H1 (cell line): ENCODE measurements around the gene VPS11. TPM values are rescaled to one million over a fixed set of nuclear protein-coding genes. Genes with fewer than 3 reads are reported as not detected.

Experiments
- CTCF ChIA-PET: fragments of 300-600 bp; sonication (Branson Sonifier 250); formaldehyde crosslinking; loops from one replicate; lab custom pipeline; 2021; ENCODE audit not compliant: partially characterized antibody; lab: Charles Lee
- POLR2A ChIA-PET: fragments of 300-600 bp; sonication (Branson Sonifier 250); formaldehyde crosslinking; loops from one replicate; lab custom pipeline; 2021; ENCODE audit warnings: inconsistent platforms; ENCODE audit not compliant: partially characterized antibody; lab: Charles Lee
- DNase-seq, 2 experiments: peaks; one replicate each; pipeline versions ENCODE4 v3.0.0 to v3.0.0-alpha.2; 2010 to 2022; ENCODE audit warnings: low spot score in 2 of 2, low read depth in 1 of 2, mixed read lengths in 1 of 2
- FAIRE-seq: peaks from 2 replicates; lab custom pipeline; 2011; peaks lifted over from hg19 to GRCh38; lab: Jason Lieb, UNC
- H2AFZ ChIP-seq: 2 replicates; pipeline ENCODE4 v1.8.1; 2012; ENCODE audit warnings: low read length, inconsistent platforms
- H2AK5ac ChIP-seq: 2 replicates; pipeline ENCODE4 v1.6.1; 2013; ENCODE audit warnings: low read depth, low read length
- H2BK120ac ChIP-seq: replicated peaks from 2 replicates; pipeline ENCODE3; 2013; ENCODE audit warnings: low read depth, low read length, inconsistent platforms
- H2BK12ac ChIP-seq: 2 replicates; pipeline ENCODE4 v1.6.1; 2013; ENCODE audit warnings: low read depth, low read length
- H2BK15ac ChIP-seq: 2 replicates; pipeline ENCODE4 v1.6.1; 2013; ENCODE audit warnings: low read length
- H2BK20ac ChIP-seq: 2 replicates; pipeline ENCODE4 v1.6.1; 2013; ENCODE audit warnings: low read length
- H2BK5ac ChIP-seq: 2 replicates; pipeline ENCODE4 v1.6.1; 2013; ENCODE audit warnings: low read depth, low read length
- H3K14ac ChIP-seq: 2 replicates; pipeline ENCODE4 v1.6.1; 2013; ENCODE audit warnings: inconsistent platforms; ENCODE audit not compliant: insufficient read length
- H3K18ac ChIP-seq: 2 replicates; pipeline ENCODE4 v1.6.1; 2013; ENCODE audit warnings: low read length; ENCODE audit errors: extremely low read depth
- H3K23ac ChIP-seq: 2 replicates; pipeline ENCODE4 v1.6.1; 2013; ENCODE audit warnings: inconsistent platforms; ENCODE audit not compliant: insufficient read length
- H3K23me2 ChIP-seq: 2 replicates; pipeline ENCODE4 v1.6.1; 2013; ENCODE audit warnings: low read depth, low read length
- H3K27ac ChIP-seq: 2 replicates; pipeline ENCODE4 v1.6.1; 2011; ENCODE audit warnings: low read depth, low read length, inconsistent platforms
- H3K27me3 ChIP-seq, 4 experiments: replicated peaks in 1 of 4; 1 replicate in 1 of 4; 2 replicates in 3 of 4; pipeline versions ENCODE4 v1.6.1 to v1.8.1; 2011 to 2013; ENCODE audit warnings: low read length in 3 of 4, mild to moderate bottlenecking in 3 of 4, inconsistent platforms in 2 of 4, mixed read lengths in 2 of 4, moderate library complexity in 1 of 4; ENCODE audit not compliant: control insufficient read depth in 3 of 4, insufficient read depth in 3 of 4; ENCODE audit errors: extremely low read depth in 1 of 4
- H3K36me3 ChIP-seq, 4 experiments: 2 replicates each; pipeline versions ENCODE4 v1.6.1 to v1.8.1; 2011 to 2013; ENCODE audit warnings: mild to moderate bottlenecking in 4 of 4, low read length in 3 of 4, moderate library complexity in 2 of 4, control low read depth in 1 of 4, inconsistent platforms in 1 of 4; ENCODE audit not compliant: insufficient read depth in 4 of 4, control insufficient read depth in 2 of 4
- H3K4ac ChIP-seq: replicated peaks from 2 replicates; pipeline ENCODE3; 2013; ENCODE audit warnings: low read length, low read depth, mixed read lengths, inconsistent platforms; ENCODE audit not compliant: insufficient read length
- H3K4me1 ChIP-seq, 4 experiments: replicated peaks in 1 of 4; 1 replicate in 1 of 4; 2 replicates in 3 of 4; pipeline versions ENCODE4 v1.6.1 to v1.8.1; 2011 to 2013; ENCODE audit warnings: low read length in 3 of 4, inconsistent platforms in 2 of 4, mixed read lengths in 1 of 4; ENCODE audit not compliant: insufficient read depth in 4 of 4, control insufficient read depth in 3 of 4
- H3K4me2 ChIP-seq, 2 experiments: 2 replicates each; pipeline versions ENCODE4 v1.6.1 to v1.8.1; 2011 to 2013; ENCODE audit warnings: low read depth in 2 of 2, low read length in 2 of 2, control low read depth in 1 of 2, inconsistent platforms in 1 of 2, mild to moderate bottlenecking in 1 of 2; ENCODE audit not compliant: insufficient read depth in 1 of 2
- H3K4me3 ChIP-seq, 4 experiments: fragments of 200-600, 300-600 bp in 1 of 4; sonication (generic), shearing (Covaris generic), sonication (Bioruptor Twin) in 1 of 4; 2 replicates each; pipeline versions ENCODE4 v1.5.1 to v1.8.1; 2011 to 2016; ENCODE audit warnings: low read length in 4 of 4, low read depth in 3 of 4, control low read depth in 2 of 4, inconsistent platforms in 2 of 4, mild to moderate bottlenecking in 2 of 4, mixed read lengths in 1 of 4, moderate library complexity in 1 of 4; ENCODE audit not compliant: insufficient read depth in 2 of 4; ENCODE audit errors: extremely low read depth in 1 of 4
- H3K56ac ChIP-seq: replicated peaks from 2 replicates; pipeline ENCODE3; 2013; ENCODE audit warnings: low read depth, mild to moderate bottlenecking, mixed read lengths, low read length, inconsistent platforms; ENCODE audit not compliant: insufficient read length
- H3K79me1 ChIP-seq: 2 replicates; pipeline ENCODE4 v1.6.1; 2013; ENCODE audit warnings: low read depth, low read length, control low read depth
- H3K79me2 ChIP-seq, 2 experiments: 2 replicates each; pipeline versions ENCODE4 v1.6.1 to v1.8.1; 2012 to 2013; ENCODE audit warnings: low read length in 2 of 2, mild to moderate bottlenecking in 2 of 2, inconsistent platforms in 1 of 2; ENCODE audit not compliant: insufficient read depth in 2 of 2, control insufficient read depth in 1 of 2
- H3K9ac ChIP-seq, 4 experiments: replicated peaks in 1 of 4; 1 replicate in 1 of 4; 2 replicates in 3 of 4; pipeline versions ENCODE4 v1.6.1 to v1.8.1; 2011 to 2013; ENCODE audit warnings: low read depth in 3 of 4, low read length in 3 of 4, control low read depth in 2 of 4, mild to moderate bottlenecking in 2 of 4, moderate library complexity in 2 of 4, inconsistent platforms in 1 of 4; ENCODE audit errors: extremely low read depth in 1 of 4
- H3K9me3 ChIP-seq, 2 experiments: 2 replicates each; pipeline versions ENCODE4 v1.6.1 to v1.8.1; 2012 to 2013; ENCODE audit warnings: mild to moderate bottlenecking in 2 of 2, moderate library complexity in 2 of 2, control low read depth in 1 of 2, inconsistent platforms in 1 of 2, low read depth in 1 of 2, low read length in 1 of 2, mixed read lengths in 1 of 2; ENCODE audit not compliant: insufficient read depth in 2 of 2
- H4K20me1 ChIP-seq, 2 experiments: replicated peaks in 1 of 2; 2 replicates each; pipeline versions ENCODE3 to v1.8.1; 2011 to 2013; ENCODE audit warnings: inconsistent platforms in 2 of 2, low read length in 2 of 2, mild to moderate bottlenecking in 1 of 2; ENCODE audit not compliant: insufficient read depth in 2 of 2, control insufficient read depth in 1 of 2
- H4K5ac ChIP-seq: 2 replicates; pipeline ENCODE4 v1.6.1; 2013; ENCODE audit warnings: low read length, low read depth, mixed read lengths, inconsistent platforms; ENCODE audit not compliant: insufficient read length
- H4K8ac ChIP-seq: 2 replicates; pipeline ENCODE4 v1.8.0; 2013; ENCODE audit warnings: mild to moderate bottlenecking, moderate library complexity, low read length, inconsistent platforms; ENCODE audit not compliant: insufficient read depth; ENCODE audit errors: extremely low read depth
- H4K91ac ChIP-seq: replicated peaks from 2 replicates; pipeline ENCODE3; 2013; ENCODE audit warnings: low read length, mixed read lengths, inconsistent platforms; ENCODE audit not compliant: insufficient read length
- CBX5 ChIP-seq: fragments of 300-800, 300-1000 bp; sonication (generic); IDR thresholded peaks from 2 replicates; pipeline ENCODE4 v1.7.1; 2016; ENCODE audit warnings: antibody characterized with exemption, low read length, low read depth
- KDM1A ChIP-seq: fragments of 200-600, 300-600 bp; sonication (generic); IDR thresholded peaks from 2 replicates; pipeline ENCODE4 v1.7.1; 2016; ENCODE audit warnings: mild to moderate bottlenecking, low read length, borderline replicate concordance
- NRF1 ChIP-seq: IDR thresholded peaks from 2 replicates; pipeline ENCODE4 v1.6.1; 2011; ENCODE audit warnings: mild to moderate bottlenecking, low read depth, low read length, improper control_type of control experiment
- SAP30 ChIP-seq: fragments of 300-600 bp; sonication (generic); IDR thresholded peaks from 2 replicates; pipeline ENCODE4 v1.7.1; 2012; ENCODE audit warnings: low read length, moderate library complexity, mild to moderate bottlenecking, inconsistent platforms; ENCODE audit not compliant: insufficient read depth, insufficient replicate concordance
- SP2 ChIP-seq: IDR thresholded peaks from 2 replicates; pipeline ENCODE4 v1.6.1; 2012; ENCODE audit warnings: mild to moderate bottlenecking, low read length, inconsistent platforms
- TBP ChIP-seq: IDR thresholded peaks from 2 replicates; pipeline ENCODE4 v1.6.1; 2011; ENCODE audit warnings: low read depth, low read length, improper control_type of control experiment
- WGBS, 2 experiments: shearing (Covaris generic) in 1 of 2; methylation state at CpG; one replicate each; pipeline versions ENCODE4 v1.1.6 to v1.1.7; 2013 to 2015; ENCODE audit warnings: low lambda C conversion rate in 2 of 2, mixed read lengths in 2 of 2, inconsistent platforms in 1 of 2, low coverage in 1 of 2, missing lambda C conversion rate in 1 of 2; ENCODE audit not compliant: insufficient replicate concordance in 2 of 2, insufficient coverage in 1 of 2, insufficient read length in 1 of 2; ENCODE audit errors: extremely low coverage in 1 of 2, missing lambda C conversion rate in 1 of 2; 5-methylcytosine and 5-hydroxymethylcytosine counted together
- polyA plus RNA-seq, 7 experiments: library from polyadenylated mRNA; depleted of rRNA in 3 of 7; stranded (reverse) in 5 of 7; unstranded in 2 of 7; fragments of >200 nt in 5 of 7; fragments of 200-250 nt in 2 of 7; gene quantifications; 1 replicate in 5 of 7; 2 replicates in 1 of 7; 4 replicates in 1 of 7; pipeline versions ENCODE4 v1.2.1 to v1.2.3, GENCODE V29; 2011 to 2013; ENCODE audit warnings: missing spikeins in 2 of 7, mixed read lengths in 2 of 7
- total RNA-seq: library from RNA; stranded (reverse); fragmentation: NEBNext Ultra II Directional; extraction: Animal tissue kit (Norgen Biotek cat#: 25700); gene quantifications from 2 replicates; pipeline ENCODE4 v1.2.1, GENCODE V29; 2021
- TF ChIP-seq, protein P1 (sequence below): IDR thresholded peaks from 2 replicates; pipeline ENCODE4 v1.6.1; 2011; ENCODE audit warnings: low read depth, mild to moderate bottlenecking, low read length; ENCODE audit not compliant: insufficient read depth

The VPS11 gene
- total and polyA plus RNA-seq, 2 of the 8 experiments (the other 6 are each of a cell fraction or from before 2014, with no cell fraction given), result 13.1 to 15.5 TPM

DNA sequence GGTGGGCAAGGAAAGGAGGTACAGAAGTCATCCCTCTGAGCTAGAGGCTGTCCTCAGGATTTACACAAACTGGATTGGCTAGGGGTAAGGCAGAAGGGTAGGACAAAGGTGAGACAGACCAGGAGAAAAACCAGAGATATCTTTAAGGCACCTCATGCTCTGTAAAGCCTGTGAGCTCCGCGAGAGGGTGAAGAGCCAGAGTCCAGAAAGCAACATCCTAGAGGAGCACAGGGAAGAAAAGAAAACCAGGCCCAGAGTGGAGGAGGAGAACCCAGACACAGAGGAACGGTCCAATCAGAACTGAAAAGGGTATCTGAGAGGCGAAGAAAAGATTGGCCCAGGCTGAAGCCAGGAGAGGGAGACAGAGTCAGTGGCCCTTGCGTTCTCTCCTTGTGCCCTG lies 42.1 kb upstream of the VPS11 start:
- FAIRE-seq, result no peak
- Histone ChIP-seq H3K79me1 (peaks cover 15% of the 10 kb centered on the region), H3K4me1 (peaks cover 6 to 13% (median 10%) of the 10 kb centered on the region in 4 experiments), H3K79me2 (peaks cover 0 to 29% of the 10 kb centered on the region in 2 experiments; a peak in 2 of 4 replicates), H2BK120ac (no peak overlapping the region), H4K20me1 (peaks cover 3 to 17% of the 10 kb centered on the region in 2 experiments), H3K23ac (no peak overlapping the region), H2AK5ac (no peak overlapping the region), H3K36me3 (peaks cover 14 to 66% (median 37%) of the 10 kb centered on the region in 4 experiments), H3K27me3 (no peaks in the 10 kb centered on the region), H2BK15ac (no peak overlapping the region), H3K27ac (no peak overlapping the region), H2BK20ac (no peak overlapping the region), H2BK5ac (no peak overlapping the region), H3K4ac (no peak overlapping the region), H3K14ac (no peak overlapping the region), H3K9me3 (no peaks in the 10 kb centered on the region), H2AFZ (no peak overlapping the region), H3K56ac (no peak overlapping the region), H3K18ac (no peak overlapping the region), H4K91ac (no peak overlapping the region), H3K9ac (0 out of 7 replicates have a peak overlapping the region, but pooled peaks of 1 of the 4 experiments have one; percentile 7), H3K4me2 (no peak overlapping the region), H3K23me2 (peaks cover 7% of the 10 kb centered on the region; the same call in 1 of the 2 replicates), H4K5ac (no peak overlapping the region), H4K8ac (no peak overlapping the region), H2BK12ac (no peak overlapping the region), H3K4me3 (no peak overlapping the region)
- ChIA-PET POLR2A (interaction anchor here (0.7 to 9.7 kb wide), 10 partner anchors 12 to 69 kb away, joined by 3 to 224 read pairs (median 4); partner anchors contain the start of genes HYOU1, RPS25 and TRAPPC4), CTCF (interaction anchor here (0.8 to 1.2 kb wide), 3 partner anchors 10 to 281 kb away, joined by 3 to 5 read pairs (median 3); partner anchors contain the start of gene VPS11)
- DNase-seq, result no peak
- 92% methylated on average over 4 of the region's 5 CpGs; no CpG with 5 or more reads in 1 of the 2 experiments for WGBS, 2 experiments
- TF ChIP-seq, protein P1, sequence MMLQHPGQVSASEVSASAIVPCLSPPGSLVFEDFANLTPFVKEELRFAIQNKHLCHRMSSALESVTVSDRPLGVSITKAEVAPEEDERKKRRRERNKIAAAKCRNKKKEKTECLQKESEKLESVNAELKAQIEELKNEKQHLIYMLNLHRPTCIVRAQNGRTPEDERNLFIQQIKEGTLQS, result no peak
- TF ChIP-seq KDM1A, result no peak
- TF ChIP-seq SP2, result no peak
- no peak for TF ChIP-seq SAP30
- TF ChIP-seq NRF1, result no peak
- no peak for TF ChIP-seq CBX5
- no peak for TF ChIP-seq TBP
